Measurements from ENCODE around the gene TAAR1. TPM values are rescaled to one million over a fixed set of nuclear protein-coding genes. Genes with fewer than 3 reads are reported as not detected.
A peak's percentile ranks its signal among the peaks of the same experiment; 100 is the strongest.

TAAR1 gene
- total RNA-seq, 1 experiment from 2014 or later: not detected

GRCh38 chr6:132669690-132670291 lies 10.8 kb upstream of the TAAR1 start:
- Mint-ChIP-seq H3K4me1 (peaks cover 19% of the 10 kb centered on the region), H3K36me3 (peaks cover 13% of the 10 kb centered on the region), H3K27ac (no peak overlapping the region), H3K27me3 (ENCODE audit: low read depth) (no peaks in the 10 kb centered on the region), H3K9me3 (peaks cover 13% of the 10 kb centered on the region), H3K4me3 (no peak overlapping the region)
- ChIA-PET POLR2A (no interaction called here), CTCF (interaction anchor here (0.7 to 1.2 kb wide), 6 partner anchors 45 to 161 kb away, joined by 3 to 10 read pairs (median 3); partner anchors contain the start of gene VNN1)
- DNase-seq (ENCODE audit: low spot score): no peak
- no peak for TF ChIP-seq ZNF396 (CRISPR knock-in tag; IDR thresholded peaks at IDR 0.05; ENCODE audit: borderline replicate concordance)
- peak; percentile 42; the same call in 1 of the 2 replicates for TF ChIP-seq CTCF (IDR thresholded peaks at IDR 0.05)
- 0 out of 2 replicates have a peak, but pooled peaks have one; percentile 35 for TF ChIP-seq ZNF512 (CRISPR knock-in tag; IDR thresholded peaks at IDR 0.05; ENCODE audit: borderline replicate concordance)
- ATAC-seq: peak; percentile 65

GRCh38 chr6:132666118-132666517 lies 7.1 kb upstream of the TAAR1 start:
- Mint-ChIP-seq H3K4me3 (peak overlapping the region; percentile 1; the same call in 1 of the 2 replicates), H3K27me3 (ENCODE audit: low read depth) (no peaks in the 10 kb centered on the region), H3K36me3 (peaks cover 20% of the 10 kb centered on the region), H3K9me3 (peaks cover 24% of the 10 kb centered on the region), H3K4me1 (peaks cover 19% of the 10 kb centered on the region), H3K27ac (no peak overlapping the region)
- DNase-seq (ENCODE audit: low spot score) (no peak), ATAC-seq (no peak; the same call in 1 of the 2 replicates)
- no peak for TF ChIP-seq ATF1 (CRISPR knock-in tag; IDR thresholded peaks at IDR 0.05)
- TF ChIP-seq EMX1 (CRISPR knock-in tag; IDR thresholded peaks at IDR 0.05): no peak
- TF ChIP-seq HMGA2 (CRISPR knock-in tag; IDR thresholded peaks at IDR 0.05): no peak
- TF ChIP-seq NFE2L1 (CRISPR knock-in tag; IDR thresholded peaks at IDR 0.05): 0 out of 2 replicates have a peak, but pooled peaks have one; percentile 53
- CTCF ChIA-PET: interaction anchor here (1.0 kb wide), 1 partner anchor 49 kb away, joined by 3 read pairs; no protein-coding TSS in a partner anchor
- POLR2A ChIA-PET: no interaction called here

- ChIA-PET POLR2A (no interaction called here), CTCF (no interaction called here)
- no peak for ATAC-seq
- Mint-ChIP-seq H3K4me1 (peaks cover 17% of the 10 kb centered on the region), H3K36me3 (peaks cover 20% of the 10 kb centered on the region), H3K27ac (no peak overlapping the region), H3K27me3 (ENCODE audit: low read depth) (no peaks in the 10 kb centered on the region), H3K4me3 (no peak overlapping the region), H3K9me3 (peaks cover 24% of the 10 kb centered on the region)
- TF ChIP-seq NFATC4 (CRISPR knock-in tag; IDR thresholded peaks at IDR 0.05) (no peak), CREB1 (CRISPR knock-in tag; IDR thresholded peaks at IDR 0.05) (no peak), ZNF416 (CRISPR knock-in tag; IDR thresholded peaks at IDR 0.05) (peak; percentile 91; the same call in 1 of the 2 replicates)
- no peak for DNase-seq (ENCODE audit: low spot score)
Measured at GRCh38 chr6:132664309-132665034, 5.5 kb upstream of the TAAR1 start.

- H3K27ac Mint-ChIP-seq: no peak overlapping the region
- CTCF ChIA-PET: no interaction called here
- H3K4me3 Mint-ChIP-seq: no peak overlapping the region
- DNase-seq (ENCODE audit: low spot score) (no peak), ATAC-seq (no peak)
- H3K36me3 Mint-ChIP-seq: peaks cover 20% of the 10 kb centered on the region
- POLR2A ChIA-PET: no interaction called here
- peaks cover 20% of the 10 kb centered on the region for H3K4me1 Mint-ChIP-seq
- H3K9me3 Mint-ChIP-seq: peaks cover 24% of the 10 kb centered on the region
- no peaks in the 10 kb centered on the region for H3K27me3 Mint-ChIP-seq (ENCODE audit: low read depth)
- no peak for TF ChIP-seq ZNF232 (CRISPR knock-in tag; IDR thresholded peaks at IDR 0.05)
- no peak for TF ChIP-seq TEAD1 (CRISPR knock-in tag; IDR thresholded peaks at IDR 0.05)
- no peak for TF ChIP-seq MLX (CRISPR knock-in tag; IDR thresholded peaks at IDR 0.05)
- no peak for TF ChIP-seq E2F1 (CRISPR knock-in tag; IDR thresholded peaks at IDR 0.05)
- no peak for TF ChIP-seq E2F5 (CRISPR knock-in tag; IDR thresholded peaks at IDR 0.05)
- TF ChIP-seq SOX15 (CRISPR knock-in tag; IDR thresholded peaks at IDR 0.05): no peak
- no peak for TF ChIP-seq TEAD4 (CRISPR knock-in tag; IDR thresholded peaks at IDR 0.05)
- no peak for TF ChIP-seq HMGXB4 (CRISPR knock-in tag; IDR thresholded peaks at IDR 0.05)
- TF ChIP-seq CREM (CRISPR knock-in tag; IDR thresholded peaks at IDR 0.05): no peak
Measured at GRCh38 chr6:132663661-132664060, 4.7 kb upstream of the TAAR1 start.

Measured in WTC11 (cell line).